Activated CD4-positive, alpha-beta T cell treated with anti-CD3 and anti-CD28 coated beads, Interleukin-2, Interleukin-4, amounts not matched to agents 100 ng/mL and 50 ng/mL, durations not matched to agents 16 hours and 8 hours (primary cell): Measurements from ENCODE around the gene RPS16.
"Not testable (repeated sequence)": the region's sequence is repeated elsewhere in the genome, so short reads cannot be mapped to it uniquely, and the experiment has no call there.

Experiments used
- DNase-seq: peaks from one replicate; pipeline ENCODE4 v3.0.0-alpha.2; 2020; ENCODE audit warnings: low spot score

RPS16 gene

DNA sequence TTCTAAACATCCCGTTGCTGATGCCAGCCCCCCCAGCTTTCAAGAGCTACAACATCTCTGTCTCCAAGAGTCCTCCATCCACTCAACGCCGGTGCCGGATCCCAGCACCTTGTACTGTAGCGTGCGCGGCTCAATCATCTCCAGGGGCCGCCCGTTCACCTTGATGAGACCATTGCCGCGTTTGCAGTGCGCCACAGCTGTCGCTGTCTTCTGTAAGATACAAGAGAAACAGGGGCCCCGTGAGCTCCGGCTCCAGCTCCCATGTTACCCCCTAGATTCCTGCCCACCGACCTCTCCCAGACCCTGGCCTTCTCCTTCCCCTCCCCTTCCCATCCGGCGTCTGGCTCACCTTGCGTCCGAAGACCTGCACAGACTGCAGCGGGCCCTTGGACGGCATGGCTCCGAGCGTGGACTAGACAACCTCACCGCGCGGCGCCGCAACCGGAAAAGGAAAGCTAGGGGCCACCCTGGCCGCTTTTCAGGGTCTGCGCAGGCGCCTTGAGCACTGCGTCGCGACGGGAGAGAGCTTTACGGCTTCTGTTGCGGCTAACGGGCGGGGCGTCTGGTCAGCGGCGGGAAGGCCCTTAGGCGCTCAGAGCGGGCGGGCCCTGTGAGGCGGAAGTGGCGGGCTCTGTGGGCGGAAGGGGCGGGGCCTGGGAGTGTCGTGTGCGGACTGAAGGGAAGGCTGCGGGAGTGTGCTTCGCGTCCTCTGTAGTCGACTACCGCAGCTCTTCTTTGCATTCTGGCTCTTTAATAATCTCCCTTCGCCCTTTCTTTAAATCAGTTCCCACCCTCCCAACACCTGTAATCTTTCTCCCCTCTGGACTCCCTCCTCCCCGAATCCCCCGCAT, at the start of gene RPS16:
Gene RPS16 (minus strand): TSS at position 451 of the 851 bp plus-strand sequence. CDS start 54 bp downstream, at position 397.
- DNase-seq, result peak; percentile 99

DNA sequence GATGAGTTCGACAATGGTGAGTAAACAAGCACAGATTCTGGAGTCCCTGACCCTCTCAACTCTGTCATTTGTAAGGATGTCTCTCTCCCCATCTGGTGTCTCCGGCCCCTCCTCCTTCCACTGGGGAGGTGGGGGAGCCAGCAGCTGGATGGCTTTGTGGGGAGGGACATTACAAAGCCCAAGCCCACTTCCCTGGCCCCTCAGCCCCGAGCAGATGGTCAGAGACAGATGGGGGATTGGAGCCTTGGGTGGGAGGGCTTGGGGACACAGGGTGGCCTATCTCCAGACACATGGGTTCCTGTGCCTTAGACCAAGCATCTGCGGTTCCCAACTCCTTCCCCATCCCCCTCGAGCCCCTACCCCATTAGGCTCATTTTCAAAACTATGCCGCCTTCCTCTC, 47.4 kb upstream of the RPS16 start:
- no peak for DNase-seq

DNA sequence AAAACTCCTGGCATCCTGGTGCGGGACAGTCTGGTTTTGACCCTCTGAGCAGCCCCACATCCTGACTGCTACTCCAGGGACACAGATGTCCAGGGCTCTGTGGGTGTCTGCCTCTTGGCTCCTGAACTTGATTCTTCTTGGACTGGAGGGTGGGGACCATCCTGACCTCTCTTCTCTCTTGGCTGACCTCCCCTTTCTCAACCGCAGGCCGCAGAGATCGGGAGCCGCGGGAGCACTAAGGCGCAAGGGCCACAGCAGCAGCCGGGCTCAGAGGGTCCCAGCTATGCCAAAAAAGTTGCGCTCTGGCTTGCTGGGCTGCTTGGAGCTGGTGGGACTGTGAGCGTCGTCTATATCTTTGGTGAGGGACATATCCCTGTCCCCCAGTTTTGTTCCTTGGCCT, 45.9 kb upstream of the RPS16 start:
- DNase-seq, result no peak

DNA sequence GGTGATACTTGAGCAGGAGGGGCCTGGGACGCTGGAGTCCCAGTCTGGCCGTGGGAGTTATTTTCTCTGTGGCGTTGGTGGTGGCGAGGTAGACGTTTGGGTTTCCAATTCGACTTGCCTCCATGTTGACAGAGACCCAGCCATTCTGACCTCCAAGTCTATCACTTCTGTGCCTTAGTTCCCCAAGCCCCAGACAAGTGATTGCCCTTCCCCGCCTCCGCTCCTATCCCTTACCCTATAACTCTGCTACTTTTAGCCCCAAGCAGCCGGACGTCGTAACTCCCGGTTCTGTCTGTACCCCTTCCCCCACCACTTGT, 45.4 kb upstream of the RPS16 start:
- DNase-seq, result no peak

DNA sequence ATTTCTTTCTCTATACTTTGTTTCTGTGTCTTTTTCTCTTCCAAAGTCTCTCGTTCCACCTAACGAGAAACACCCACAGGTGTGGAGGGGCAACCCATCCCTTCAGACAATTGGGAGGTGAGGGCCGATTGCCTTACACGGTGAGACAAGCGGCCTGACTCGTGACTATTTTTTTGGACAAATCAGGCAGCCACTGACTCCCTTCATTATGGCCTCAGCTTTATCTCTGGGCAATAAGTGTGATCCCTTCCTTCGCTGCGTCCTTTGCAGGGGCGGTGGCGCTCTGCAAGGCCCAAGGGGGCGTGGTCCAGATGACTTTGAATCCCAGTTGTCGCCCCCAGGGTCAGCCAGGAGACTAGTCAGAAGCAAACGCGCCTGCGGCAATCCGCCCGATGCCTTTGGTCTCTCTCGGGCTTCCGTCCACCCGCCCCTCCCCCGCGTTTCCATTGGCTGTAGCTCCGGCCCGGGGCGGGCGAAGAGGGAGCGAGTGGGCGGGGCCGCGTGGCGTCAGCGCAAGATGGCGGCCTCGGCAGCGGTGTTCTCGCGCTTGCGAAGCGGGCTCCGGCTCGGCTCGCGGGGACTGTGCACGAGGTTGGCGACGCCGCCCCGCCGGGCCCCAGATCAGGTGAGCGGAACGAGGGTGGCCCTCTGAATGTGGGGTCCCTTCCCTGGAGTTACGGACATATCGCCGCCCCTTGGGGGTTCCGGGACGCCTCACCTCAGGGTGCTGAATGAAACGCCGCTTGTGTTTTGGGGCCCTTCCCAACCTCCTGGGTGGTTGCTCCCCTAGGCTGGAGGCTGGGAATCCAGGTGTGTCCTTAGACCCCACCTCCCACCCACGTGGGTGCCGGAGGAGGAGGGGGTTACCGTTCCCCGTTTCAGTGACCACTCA, 44.8 kb upstream of the RPS16 start, which contains the start of gene TIMM50:
Gene TIMM50 (plus strand): TSS at position 502 of the 892 bp plus-strand sequence. CDS start 16 bp downstream, at position 518.
- peak; percentile 97 for DNase-seq

DNA sequence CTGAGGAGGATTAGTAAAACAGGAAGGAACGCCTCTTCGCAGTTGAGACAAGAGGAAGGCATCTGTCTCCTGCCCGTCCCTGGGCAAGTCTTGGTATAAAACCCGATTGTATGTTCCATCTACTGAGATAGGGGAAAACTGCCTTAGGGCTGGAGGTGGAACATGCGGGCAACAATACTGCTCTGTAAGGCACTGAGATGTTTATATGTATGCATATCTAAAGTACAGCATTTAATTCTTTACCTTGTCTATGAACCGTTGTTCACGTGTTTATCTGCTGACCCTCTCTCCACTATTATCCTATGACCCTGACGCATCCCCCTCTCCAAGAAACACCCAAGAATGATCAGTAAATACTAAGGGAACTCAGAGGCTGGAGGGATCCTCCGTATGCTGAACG, 44.2 kb upstream of the RPS16 start:
- no peak for DNase-seq

DNA sequence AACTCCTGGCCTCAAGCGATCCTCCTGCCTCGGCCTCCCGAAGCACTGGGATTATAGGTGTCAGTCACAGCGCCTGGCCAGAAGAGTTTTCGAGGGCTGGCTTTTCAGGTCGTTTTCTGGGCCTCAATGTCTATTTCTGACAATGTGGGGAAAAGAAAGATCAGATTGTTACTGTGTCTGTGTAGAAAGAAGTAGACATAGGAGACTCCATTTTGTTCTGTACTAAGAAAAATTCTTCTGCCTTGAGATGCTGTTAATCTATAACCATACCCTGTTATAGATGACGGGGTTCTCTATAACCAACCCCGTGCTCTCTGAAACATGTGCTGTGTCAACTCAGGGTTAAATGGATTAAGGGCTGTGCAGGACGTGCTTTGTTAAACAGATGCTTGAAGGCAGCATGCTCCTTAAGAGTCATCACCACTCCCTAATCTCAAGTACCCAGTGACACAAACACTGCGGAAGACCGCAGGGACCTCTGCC, 43.6 kb upstream of the RPS16 start:
- DNase-seq, result not testable (repeated sequence)

DNA sequence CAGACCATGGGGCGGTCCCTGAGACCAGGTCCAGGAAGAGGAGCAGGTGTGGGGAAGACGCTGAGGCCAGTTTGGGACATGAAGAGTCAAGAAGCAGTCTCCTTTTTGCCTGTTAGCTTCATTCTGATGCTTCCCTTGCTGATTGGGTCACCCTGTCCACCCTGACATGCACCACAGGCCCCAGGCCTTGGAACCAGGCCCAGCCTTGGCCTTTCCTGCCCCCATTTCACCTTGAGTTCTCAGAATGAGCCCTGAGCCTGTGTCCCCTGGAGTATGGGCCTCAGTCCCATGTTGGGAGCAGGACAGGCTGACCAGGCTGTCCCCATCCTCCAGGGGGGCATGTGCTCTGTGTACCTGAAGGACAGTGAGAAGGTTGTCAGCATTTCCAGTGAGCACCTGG, 40.0 kb upstream of the RPS16 start:
- no peak for DNase-seq

DNA sequence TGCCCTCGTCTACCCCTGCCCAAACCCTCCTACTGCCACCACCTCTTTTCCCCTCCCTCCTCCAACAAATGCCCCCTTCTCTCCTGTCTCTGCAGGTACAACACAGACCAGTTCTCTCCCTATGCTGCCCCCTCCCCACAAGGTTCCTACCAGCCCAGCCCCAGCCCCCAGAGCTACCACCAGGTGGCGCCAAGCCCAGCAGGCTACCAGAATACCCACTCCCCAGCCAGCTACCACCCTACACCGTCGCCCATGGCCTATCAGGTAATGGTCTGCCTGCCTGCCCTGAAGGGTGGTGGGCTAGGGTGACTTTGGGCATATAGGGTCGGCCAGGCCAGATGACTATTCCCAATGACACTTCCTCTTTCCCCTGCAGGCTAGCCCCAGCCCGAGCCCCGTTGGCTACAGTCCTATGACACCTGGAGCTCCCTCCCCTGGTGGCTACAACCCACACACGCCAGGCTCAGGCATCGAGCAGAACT, 38.4 kb upstream of the RPS16 start:
- DNase-seq, result peak; percentile 58

DNA sequence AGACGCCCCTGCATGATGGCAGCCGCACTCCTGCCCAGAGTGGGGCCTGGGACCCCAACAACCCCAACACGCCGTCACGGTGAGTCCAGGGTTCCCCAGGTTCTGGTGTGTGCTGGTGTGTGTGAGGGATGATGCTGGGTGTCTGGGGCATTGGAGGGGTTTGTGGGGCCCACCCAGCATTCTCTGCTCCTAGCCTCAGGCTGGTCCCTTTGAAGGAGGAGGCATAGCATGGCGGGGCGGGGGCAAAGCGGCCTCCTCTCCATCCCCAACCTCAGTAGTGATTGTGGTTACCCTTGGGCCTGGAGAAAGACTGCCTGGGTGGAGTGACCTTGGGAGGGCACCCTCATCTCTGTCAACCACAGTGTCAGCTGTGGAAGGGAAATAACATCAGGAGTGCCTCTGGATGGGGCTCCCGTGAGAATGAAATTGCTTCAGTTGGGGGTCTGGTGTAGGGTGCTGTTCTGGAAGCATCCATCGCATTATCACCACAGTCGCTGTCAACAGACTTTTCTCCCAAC, 37.8 kb upstream of the RPS16 start:
- no peak for DNase-seq

DNA sequence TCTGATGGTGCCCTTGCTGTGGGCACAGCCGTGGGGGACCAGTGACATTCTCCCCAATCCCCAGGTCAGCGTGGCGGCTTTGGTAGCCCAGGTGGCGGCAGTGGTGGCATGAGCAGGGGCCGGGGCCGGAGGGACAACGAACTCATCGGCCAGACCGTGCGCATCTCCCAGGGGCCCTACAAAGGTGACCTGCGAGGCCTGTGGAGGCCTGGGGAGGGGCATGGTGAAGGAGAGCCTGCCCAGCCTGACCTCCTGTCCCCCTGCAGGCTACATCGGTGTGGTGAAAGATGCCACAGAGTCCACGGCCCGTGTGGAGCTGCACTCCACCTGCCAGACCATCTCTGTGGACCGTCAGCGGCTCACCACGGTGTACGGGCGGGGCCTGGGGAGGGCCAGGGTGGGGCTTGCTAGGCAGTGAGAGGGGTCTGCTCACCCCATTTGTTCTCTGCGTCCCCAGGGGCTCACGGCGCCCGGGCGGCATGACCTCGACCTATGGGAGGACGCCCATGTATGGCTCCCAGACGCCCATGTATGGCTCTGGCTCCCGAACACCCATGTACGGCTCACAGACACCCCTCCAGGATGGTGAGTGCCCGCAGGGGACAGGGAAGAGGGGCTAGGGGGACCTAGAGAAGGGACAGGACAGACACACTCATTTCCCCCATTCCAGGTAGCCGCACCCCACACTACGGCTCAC, 37.1 kb upstream of the RPS16 start:
- no peak for DNase-seq

DNA sequence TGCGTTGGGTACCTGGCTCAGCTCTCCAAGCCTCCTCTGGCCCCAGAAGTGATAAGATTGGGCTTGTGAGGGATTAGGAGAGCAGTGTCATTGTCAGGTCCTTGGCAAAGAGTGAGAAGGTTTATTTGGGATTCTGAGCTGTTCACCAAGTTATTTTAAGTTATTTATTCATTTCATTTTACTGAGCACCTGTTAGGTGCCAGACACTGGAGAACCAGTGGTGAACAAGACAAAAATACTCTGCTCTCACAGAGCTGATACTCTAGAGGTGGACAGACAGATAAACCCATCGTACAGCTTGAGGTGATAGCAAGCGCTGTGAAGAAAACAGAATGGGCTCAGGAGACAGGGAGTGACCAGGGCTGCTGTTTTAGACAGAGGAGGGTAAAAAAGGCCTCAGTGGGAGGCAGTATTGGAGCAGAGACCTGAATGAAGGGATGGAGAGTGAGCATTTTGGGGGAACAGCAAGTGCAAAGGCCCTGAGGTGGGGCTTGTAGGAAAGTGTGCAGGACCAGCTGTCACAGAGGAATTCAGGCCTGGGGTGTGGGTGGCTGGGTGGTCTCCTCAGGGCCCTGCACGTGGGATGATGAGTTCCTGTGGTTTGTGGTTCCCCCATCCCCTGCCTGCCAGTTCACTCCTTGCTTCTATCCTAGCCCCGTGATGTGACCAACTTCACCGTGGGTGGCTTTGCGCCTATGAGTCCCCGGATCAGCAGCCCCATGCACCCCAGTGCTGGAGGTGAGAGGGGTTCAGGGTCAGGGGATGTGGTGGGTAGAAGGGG, 36.2 kb upstream of the RPS16 start:
- no peak for DNase-seq

DNA sequence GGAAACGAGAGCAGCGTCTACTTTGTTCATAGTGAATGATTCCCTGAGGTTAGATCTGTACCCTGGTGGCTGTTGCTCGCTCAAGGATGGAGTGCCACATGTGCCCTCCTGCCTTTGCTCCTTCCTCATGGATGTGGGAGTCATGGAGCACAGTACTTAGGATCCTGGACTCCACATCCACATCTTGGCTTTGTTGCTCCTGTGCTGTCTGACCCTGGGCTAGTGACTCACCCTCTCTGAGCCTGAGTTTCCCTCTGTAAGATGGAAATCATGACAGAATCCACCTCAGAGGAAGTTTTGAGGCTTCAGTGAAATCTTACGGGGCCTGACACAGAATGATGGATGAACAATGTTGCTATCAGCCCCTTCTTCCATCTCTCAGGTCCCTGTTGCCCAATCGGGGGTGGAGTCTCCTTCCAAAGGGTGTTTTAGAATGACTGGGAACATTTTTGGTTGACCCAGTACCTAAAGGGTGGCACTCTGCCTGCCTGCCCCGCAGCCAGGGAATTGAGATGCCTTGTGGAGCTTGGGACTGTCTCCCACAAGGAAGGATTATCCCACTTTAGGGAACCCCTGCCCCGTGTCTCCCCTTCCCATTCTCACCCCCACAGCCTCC, 35.1 kb upstream of the RPS16 start:
- no peak for DNase-seq

DNA sequence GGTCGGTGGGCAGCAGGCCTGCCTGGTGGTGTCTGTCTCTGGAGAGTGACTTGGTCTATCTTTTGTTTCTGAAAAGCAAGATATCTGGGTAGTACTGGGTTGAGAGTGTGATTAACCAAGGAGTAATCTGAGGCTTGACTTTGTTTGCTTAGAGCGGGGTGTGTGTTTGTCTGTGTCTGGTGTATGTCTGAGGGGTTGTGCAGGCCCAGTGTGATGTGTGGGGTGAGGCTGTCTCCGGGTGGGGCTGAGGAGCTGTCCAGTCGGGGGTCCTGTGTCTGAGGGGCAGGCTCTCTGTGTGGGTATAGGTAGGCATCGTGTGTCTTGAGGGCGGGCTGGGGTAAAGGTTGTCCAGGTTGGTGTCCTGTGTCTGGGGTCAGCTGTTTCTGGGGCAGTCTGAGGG, 33.8 kb upstream of the RPS16 start:
- no peak for DNase-seq

DNA sequence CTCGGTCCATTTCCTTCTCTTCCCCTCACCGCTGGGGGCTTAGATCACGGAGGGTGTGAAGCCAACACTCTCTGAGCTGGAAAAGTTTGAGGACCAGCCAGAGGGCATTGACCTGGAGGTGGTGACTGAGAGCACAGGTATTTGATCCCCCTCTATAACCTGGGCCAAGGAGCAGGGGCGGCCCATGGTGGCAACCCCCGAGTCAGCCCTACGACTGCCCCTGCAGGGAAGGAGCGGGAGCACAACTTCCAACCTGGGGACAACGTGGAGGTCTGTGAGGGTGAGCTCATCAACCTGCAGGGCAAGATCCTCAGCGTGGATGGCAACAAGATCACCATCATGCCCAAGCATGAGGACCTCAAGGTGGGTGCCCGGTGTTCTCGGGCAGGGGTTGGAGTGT, 33.3 kb upstream of the RPS16 start:
- DNase-seq, result no peak

DNA sequence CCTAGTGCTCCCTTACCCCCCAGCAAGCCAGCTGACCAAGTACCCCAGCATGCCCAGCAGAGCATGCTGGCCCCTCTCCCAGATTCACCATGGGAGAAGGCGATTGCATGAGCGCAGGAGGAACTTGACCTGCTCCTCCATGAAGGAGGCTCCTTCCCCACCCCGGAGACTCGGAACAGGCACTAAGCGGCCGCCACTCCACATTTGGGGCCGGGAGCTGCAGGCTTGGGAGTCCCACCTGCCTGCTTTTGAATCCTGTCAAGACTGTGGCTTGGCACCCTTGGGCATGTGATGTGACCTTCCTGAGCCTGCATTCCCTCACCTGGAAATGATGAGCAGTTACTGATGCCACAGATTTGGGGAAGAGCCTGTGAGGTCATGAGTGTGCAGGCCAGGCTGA, 32.2 kb upstream of the RPS16 start:
- DNase-seq, result no peak

DNA sequence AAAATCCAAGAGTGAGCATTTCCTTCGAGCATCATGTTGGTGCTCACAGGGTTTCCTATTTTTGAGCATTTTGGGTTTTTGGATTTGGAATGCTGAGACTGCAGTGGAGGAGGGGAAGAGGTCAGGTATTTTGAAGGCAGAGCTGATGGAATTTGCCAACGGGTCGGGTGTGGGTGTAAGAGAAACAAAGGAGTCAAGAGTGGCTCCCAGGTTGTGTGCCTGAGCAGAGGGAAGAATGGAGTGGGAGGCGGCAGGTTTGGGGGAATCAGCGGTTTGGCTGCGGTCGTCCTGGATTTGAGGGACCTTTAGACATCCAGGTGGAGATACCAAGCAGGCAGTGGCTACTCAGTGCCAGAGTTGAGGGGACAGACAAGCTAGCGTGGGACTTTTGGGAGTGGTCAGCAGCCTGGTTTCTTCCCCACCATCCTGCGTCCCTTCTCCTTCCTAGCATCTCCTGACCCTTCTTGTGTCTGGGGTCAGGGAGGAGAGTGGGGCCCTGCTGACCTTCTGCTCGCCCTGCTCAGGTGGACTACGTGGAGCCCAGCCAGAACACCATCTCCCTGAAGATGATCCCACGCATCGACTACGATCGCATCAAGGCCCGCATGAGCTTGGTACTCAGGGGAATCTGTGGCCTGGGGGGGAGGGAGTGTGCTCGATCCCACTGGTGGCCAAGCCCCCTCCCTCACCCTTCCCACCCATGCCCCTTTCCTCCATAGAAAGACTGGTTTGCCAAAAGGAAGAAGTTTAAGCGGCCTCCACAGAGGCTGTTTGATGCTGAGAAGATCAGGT, 30.4 kb upstream of the RPS16 start:
- no peak for DNase-seq

DNA sequence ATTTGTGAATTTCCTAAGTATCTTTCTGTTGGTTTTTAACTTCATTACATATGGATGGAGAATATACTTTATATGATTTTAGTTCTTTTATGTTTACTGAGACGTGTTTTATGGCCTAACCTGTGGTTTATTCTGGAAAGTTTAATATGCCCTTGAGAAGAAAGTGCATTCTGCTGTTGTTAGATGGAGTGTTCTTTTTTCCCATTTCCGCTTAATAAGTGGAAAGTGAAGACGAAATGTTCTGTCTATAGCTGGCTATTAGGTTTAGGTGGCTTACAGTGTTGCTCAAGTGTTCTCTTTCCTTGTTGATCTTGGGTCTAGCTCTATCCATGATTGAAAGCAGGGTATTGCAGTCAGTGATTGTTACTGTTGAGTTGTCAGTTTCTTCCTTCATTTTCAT, 27.7 kb upstream of the RPS16 start:
- no peak for DNase-seq

DNA sequence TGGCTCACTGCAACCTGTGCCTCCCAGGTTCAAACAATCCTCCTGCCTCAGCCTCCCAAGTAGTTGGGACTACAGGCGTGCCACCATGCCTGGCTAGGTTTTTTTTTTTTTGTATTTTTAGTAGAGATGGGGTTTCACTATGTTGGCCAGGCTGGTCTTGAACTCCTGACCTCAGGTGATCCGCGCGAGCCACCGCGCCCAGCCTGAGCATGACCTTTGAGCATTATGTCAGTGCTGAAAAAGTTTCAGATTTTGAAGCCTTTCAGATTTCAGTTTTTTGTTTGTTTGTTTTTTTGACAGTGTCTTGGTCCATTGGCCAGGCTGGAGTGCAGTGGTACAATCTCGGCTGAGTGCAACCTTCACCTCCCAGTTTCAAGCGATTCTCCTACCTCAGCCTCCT, 15.5 kb upstream of the RPS16 start:
- DNase-seq, result not testable (repeated sequence)
